Panc1 (cell line): ENCODE data around the gene ALG14. TPM values are rescaled to one million over a fixed set of nuclear protein-coding genes. Genes with fewer than 3 reads are reported as not detected.

ENCODE experiments used
- ATAC-seq: fragments of 200-7000 bp; cut with Tn5 transposase; 2 replicates; pipeline ENCODE4 v1.9.1; 2020; ENCODE audit warnings: mild to moderate bottlenecking, moderate library complexity
- BruUV-seq: library from RNA; stranded (reverse); fragments of 400-500 nt; replicated peaks from 2 replicates; lab custom pipeline; 2021; lab: Mats Ljungman, UMichigan
- CTCF ChIA-PET: fragments of 300-600 bp; sonication (Branson Sonifier 250); formaldehyde crosslinking; loops from one replicate; lab custom pipeline; 2022; ENCODE audit warnings: antibody characterized with exemption; lab: Charles Lee
- POLR2A ChIA-PET: fragments of 300-600 bp; sonication (Branson Sonifier 250); formaldehyde crosslinking; loops from one replicate; lab custom pipeline; 2022; ENCODE audit warnings: antibody characterized with exemption; lab: Charles Lee
- DNase-seq: peaks from one replicate; pipeline ENCODE4 v3.0.0-alpha.2; 2010; ENCODE audit warnings: low read depth, low spot score
- H3K27ac ChIP-seq: 2 replicates; pipeline ENCODE4 v1.5.1; 2011; ENCODE audit warnings: mild to moderate bottlenecking, low read length, inconsistent platforms
- H3K27me3 ChIP-seq: fragments of 200-500 bp; sonication (Bioruptor generic); 2 replicates; pipeline ENCODE4 v1.6.0; 2014; ENCODE audit warnings: low read length, inconsistent platforms; ENCODE audit not compliant: control insufficient read depth, insufficient read depth
- H3K36me3 ChIP-seq: fragments of 200-500 bp; sonication (Bioruptor generic); 2 replicates; pipeline ENCODE4 v1.5.1; 2014; ENCODE audit warnings: inconsistent platforms, mild to moderate bottlenecking, low read length, moderate library complexity; ENCODE audit not compliant: control insufficient read depth, insufficient read depth
- H3K4me1 ChIP-seq: 2 replicates; pipeline ENCODE4 v1.5.1; 2011; ENCODE audit warnings: inconsistent platforms, mild to moderate bottlenecking, low read length, moderate library complexity; ENCODE audit not compliant: control insufficient read depth, insufficient read depth
- H3K4me3 ChIP-seq, 2 experiments: 2 replicates each; pipeline ENCODE4 v1.5.1; 2011 to 2012; ENCODE audit warnings: low read depth in 2 of 2, low read length in 2 of 2, mild to moderate bottlenecking in 2 of 2, inconsistent platforms in 1 of 2, moderate library complexity in 1 of 2
- H3K9me3 ChIP-seq: fragments of 200-500 bp; sonication (Bioruptor generic); 2 replicates; pipeline ENCODE4 v1.5.1; 2014; ENCODE audit warnings: low read depth, mild to moderate bottlenecking, inconsistent platforms, low read length, moderate library complexity; ENCODE audit not compliant: control insufficient read depth, insufficient read depth
- POLR2AphosphoS5 ChIP-seq: IDR thresholded peaks from 2 replicates; pipeline ENCODE4 v1.6.1; 2012; ENCODE audit warnings: mild to moderate bottlenecking, low read depth, low read length, moderate library complexity
- SIN3A ChIP-seq: IDR thresholded peaks from 2 replicates; pipeline ENCODE4 v1.6.1; 2012; ENCODE audit warnings: low read depth, mild to moderate bottlenecking, low read length, moderate library complexity, borderline replicate concordance; ENCODE audit not compliant: insufficient read depth
- TCF7L2 ChIP-seq: IDR thresholded peaks from 2 replicates; pipeline ENCODE4 v1.6.1; 2011; ENCODE audit warnings: mild to moderate bottlenecking, low read depth, low read length, inconsistent platforms
- in situ Hi-C: cut with HindIII; loops from 2 replicates; pipeline ENCODE4 v1.10.0; 2016; ENCODE audit warnings: low sequenced_read_pairs, low pct_unique_long_range_greater_than_20kb
- intact Hi-C: fragments of 100-400 bp; cut with micrococcal nuclease; formaldehyde crosslinking; loops from one replicate; pipeline ENCODE4 v1.10.0; 2022; ENCODE audit not compliant: unreplicated experiment
- total RNA-seq: library from RNA; stranded (reverse); gene quantifications from one replicate; pipeline ENCODE4 v1.2.1, GENCODE V29; 2021; ENCODE audit not compliant: unreplicated experiment
- TF ChIP-seq, protein P1 (sequence below): fragments of 450-650 bp; IDR thresholded peaks from 2 replicates; pipeline ENCODE4 v1.5.1; 2017; ENCODE audit warnings: mild to moderate bottlenecking
- TF ChIP-seq, protein P2 (sequence below), 2 experiments: IDR thresholded peaks; 2 replicates each; pipeline ENCODE4 v1.6.1; 2011 to 2012; ENCODE audit warnings: low read depth in 2 of 2, control low read depth in 1 of 2, low read length in 1 of 2, mild to moderate bottlenecking in 1 of 2, moderate library complexity in 1 of 2; ENCODE audit not compliant: insufficient read depth in 1 of 2

ALG14 gene
- total RNA-seq, 1 experiment from 2014 or later = 4.1 TPM

DNA sequence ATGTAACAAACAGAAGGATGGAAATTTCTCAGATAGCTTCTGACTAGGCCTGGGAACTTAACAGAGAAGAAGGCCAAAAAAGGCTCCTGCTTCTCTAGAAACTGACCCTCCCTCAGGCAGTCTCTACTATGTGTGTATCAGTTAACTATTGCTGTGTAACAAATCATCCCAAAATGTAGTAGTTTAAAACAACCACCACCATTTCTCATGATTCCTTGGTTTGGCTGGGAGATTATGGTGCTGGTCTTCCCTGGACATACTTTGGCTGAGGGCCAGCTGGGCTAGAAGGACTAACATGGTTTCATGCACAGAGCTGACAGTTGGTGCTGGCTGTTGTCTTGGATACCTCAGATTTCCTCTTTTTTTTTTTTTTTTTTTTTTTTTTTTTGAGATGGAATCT, 119.6 kb downstream of the ALG14 start:
- ChIA-PET CTCF (interaction anchor here (0.6 kb wide), 1 partner anchor 28 kb away, joined by 4 read pairs; no protein-coding TSS in a partner anchor), POLR2A (interaction anchor here (0.6 kb wide), 1 partner anchor 9 kb away, joined by 10 read pairs; no protein-coding TSS in a partner anchor)
- Histone ChIP-seq H3K27ac (no peak overlapping the region), H3K36me3 (no peaks in the 10 kb centered on the region), H3K4me3 (no peak overlapping the region), H3K9me3 (no peaks in the 10 kb centered on the region), H3K27me3 (no peaks in the 10 kb centered on the region), H3K4me1 (no peaks in the 10 kb centered on the region)
- intact Hi-C loops = no loop called here
- no TSS peak for BruUV-seq
- no peak for DNase-seq
- ATAC-seq = no peak
- no peak for TF ChIP-seq POLR2AphosphoS5
- TF ChIP-seq, protein P1, sequence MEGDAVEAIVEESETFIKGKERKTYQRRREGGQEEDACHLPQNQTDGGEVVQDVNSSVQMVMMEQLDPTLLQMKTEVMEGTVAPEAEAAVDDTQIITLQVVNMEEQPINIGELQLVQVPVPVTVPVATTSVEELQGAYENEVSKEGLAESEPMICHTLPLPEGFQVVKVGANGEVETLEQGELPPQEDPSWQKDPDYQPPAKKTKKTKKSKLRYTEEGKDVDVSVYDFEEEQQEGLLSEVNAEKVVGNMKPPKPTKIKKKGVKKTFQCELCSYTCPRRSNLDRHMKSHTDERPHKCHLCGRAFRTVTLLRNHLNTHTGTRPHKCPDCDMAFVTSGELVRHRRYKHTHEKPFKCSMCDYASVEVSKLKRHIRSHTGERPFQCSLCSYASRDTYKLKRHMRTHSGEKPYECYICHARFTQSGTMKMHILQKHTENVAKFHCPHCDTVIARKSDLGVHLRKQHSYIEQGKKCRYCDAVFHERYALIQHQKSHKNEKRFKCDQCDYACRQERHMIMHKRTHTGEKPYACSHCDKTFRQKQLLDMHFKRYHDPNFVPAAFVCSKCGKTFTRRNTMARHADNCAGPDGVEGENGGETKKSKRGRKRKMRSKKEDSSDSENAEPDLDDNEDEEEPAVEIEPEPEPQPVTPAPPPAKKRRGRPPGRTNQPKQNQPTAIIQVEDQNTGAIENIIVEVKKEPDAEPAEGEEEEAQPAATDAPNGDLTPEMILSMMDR = no peak
- TF ChIP-seq, protein P2, sequence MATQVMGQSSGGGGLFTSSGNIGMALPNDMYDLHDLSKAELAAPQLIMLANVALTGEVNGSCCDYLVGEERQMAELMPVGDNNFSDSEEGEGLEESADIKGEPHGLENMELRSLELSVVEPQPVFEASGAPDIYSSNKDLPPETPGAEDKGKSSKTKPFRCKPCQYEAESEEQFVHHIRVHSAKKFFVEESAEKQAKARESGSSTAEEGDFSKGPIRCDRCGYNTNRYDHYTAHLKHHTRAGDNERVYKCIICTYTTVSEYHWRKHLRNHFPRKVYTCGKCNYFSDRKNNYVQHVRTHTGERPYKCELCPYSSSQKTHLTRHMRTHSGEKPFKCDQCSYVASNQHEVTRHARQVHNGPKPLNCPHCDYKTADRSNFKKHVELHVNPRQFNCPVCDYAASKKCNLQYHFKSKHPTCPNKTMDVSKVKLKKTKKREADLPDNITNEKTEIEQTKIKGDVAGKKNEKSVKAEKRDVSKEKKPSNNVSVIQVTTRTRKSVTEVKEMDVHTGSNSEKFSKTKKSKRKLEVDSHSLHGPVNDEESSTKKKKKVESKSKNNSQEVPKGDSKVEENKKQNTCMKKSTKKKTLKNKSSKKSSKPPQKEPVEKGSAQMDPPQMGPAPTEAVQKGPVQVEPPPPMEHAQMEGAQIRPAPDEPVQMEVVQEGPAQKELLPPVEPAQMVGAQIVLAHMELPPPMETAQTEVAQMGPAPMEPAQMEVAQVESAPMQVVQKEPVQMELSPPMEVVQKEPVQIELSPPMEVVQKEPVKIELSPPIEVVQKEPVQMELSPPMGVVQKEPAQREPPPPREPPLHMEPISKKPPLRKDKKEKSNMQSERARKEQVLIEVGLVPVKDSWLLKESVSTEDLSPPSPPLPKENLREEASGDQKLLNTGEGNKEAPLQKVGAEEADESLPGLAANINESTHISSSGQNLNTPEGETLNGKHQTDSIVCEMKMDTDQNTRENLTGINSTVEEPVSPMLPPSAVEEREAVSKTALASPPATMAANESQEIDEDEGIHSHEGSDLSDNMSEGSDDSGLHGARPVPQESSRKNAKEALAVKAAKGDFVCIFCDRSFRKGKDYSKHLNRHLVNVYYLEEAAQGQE (IDR thresholded peaks at IDR 0.05; ENCODE audit: insufficient read depth in 1 of 2, low read depth in 2 of 2, low read length in 1 of 2) = no peak
- in situ Hi-C loops = no loop called here

DNA sequence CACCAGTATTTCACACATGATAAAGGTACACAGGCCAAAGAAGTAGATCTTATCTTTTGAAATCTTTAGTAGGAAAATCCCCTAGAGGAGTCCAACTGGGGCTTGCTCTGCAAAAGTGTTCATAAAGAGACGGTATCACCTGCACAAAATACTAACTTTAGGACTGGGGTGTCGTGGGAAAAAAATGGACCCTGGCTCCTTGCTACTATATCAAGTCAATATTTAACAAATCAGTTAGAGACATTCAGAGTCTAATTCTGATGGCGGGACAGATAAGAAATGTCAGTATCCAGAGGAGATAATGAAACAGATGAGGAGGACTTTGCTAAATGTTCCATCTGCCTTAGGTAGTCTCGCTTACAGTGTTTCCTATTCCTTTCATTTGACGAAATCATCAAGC, 120.2 kb downstream of the ALG14 start:
- H3K27ac ChIP-seq = no peak overlapping the region
- ATAC-seq = no peak
- in situ Hi-C loops (no loop called here), intact Hi-C loops (no loop called here)
- no peaks in the 10 kb centered on the region for H3K4me1 ChIP-seq
- H3K27me3 ChIP-seq = no peaks in the 10 kb centered on the region
- no peak overlapping the region for H3K4me3 ChIP-seq
- ChIA-PET CTCF (interaction anchor here (0.6 kb wide), 1 partner anchor 28 kb away, joined by 4 read pairs; no protein-coding TSS in a partner anchor), POLR2A (interaction anchor here (0.6 kb wide), 1 partner anchor 10 kb away, joined by 10 read pairs; no protein-coding TSS in a partner anchor)
- no peaks in the 10 kb centered on the region for H3K36me3 ChIP-seq
- no peaks in the 10 kb centered on the region for H3K9me3 ChIP-seq
- no TSS peak for BruUV-seq
- no peak for DNase-seq
- no peak for TF ChIP-seq TCF7L2
- TF ChIP-seq SIN3A = no peak
- TF ChIP-seq POLR2AphosphoS5 = no peak
- TF ChIP-seq, protein P1 = no peak
- TF ChIP-seq, protein P2 (IDR thresholded peaks at IDR 0.05; ENCODE audit: insufficient read depth in 1 of 2, low read depth in 2 of 2, low read length in 1 of 2) = no peak
